ENCODE data around the gene LRRC74A. TPM values are rescaled to one million over a fixed set of nuclear protein-coding genes. Genes with fewer than 3 reads are reported as not detected.

The LRRC74A gene
- total and polyA plus RNA-seq, 8 donors = 0.07 TPM; not detected in 7

- no peak overlapping the region for H3K27ac ChIP-seq
- no peak for FAIRE-seq
Observed at GRCh38 chr14:76862546-76863282, 36.5 kb downstream of the LRRC74A start.

GRCh38 chr14:76863724-76864407 lies 37.7 kb downstream of the LRRC74A start:
- 53% methylated on average over 15 of the region's 15 CpGs for WGBS, 2 donors
- no peak overlapping the region for H3K27ac ChIP-seq
- H3K4me1 ChIP-seq = no peaks in the 10 kb centered on the region
- H3K36me3 ChIP-seq = no peaks in the 10 kb centered on the region
- peak overlapping the region in 1 of 4 donors; percentile 4 for H3K4me3 ChIP-seq
- FAIRE-seq = no peak
- H3K9me3 ChIP-seq = no peaks in the 10 kb centered on the region
- TF ChIP-seq CTCF (IDR thresholded peaks at IDR 0.05) = no peak
- no peak for DNase-seq
- intact Hi-C loops (cut with DNase I) = no loop called here
- no peaks in the 10 kb centered on the region for H3K27me3 ChIP-seq
- ATAC-seq = peak in 3 of 4 donors; percentile 64 to 78 (median 73)

More at GRCh38 chr14:76862546-76863282, 36.5 kb downstream of the LRRC74A start:
- 84% methylated on average over 10 of the region's 10 CpGs for WGBS, 2 donors
- Histone ChIP-seq H3K36me3 (no peaks in the 10 kb centered on the region), H3K4me3 (no peak overlapping the region), H3K9me3 (no peaks in the 10 kb centered on the region), H3K4me1 (no peaks in the 10 kb centered on the region), H3K27me3 (no peaks in the 10 kb centered on the region)
- intact Hi-C loops (cut with DNase I) = no loop called here
- DNase-seq = no peak
- TF ChIP-seq CTCF (IDR thresholded peaks at IDR 0.05) = no peak
- ATAC-seq = no peak

- ATAC-seq (no peak), FAIRE-seq (no peak), DNase-seq (no peak)
- intact Hi-C loops (cut with DNase I) = no loop called here
- Histone ChIP-seq H3K4me3 (no peak overlapping the region), H3K27ac (no peak overlapping the region), H3K4me1 (no peaks in the 10 kb centered on the region), H3K27me3 (no peaks in the 10 kb centered on the region), H3K36me3 (no peaks in the 10 kb centered on the region), H3K9me3 (no peaks in the 10 kb centered on the region)
- 67 to 71% methylated on average over 9 of the region's 9 CpGs for WGBS, 2 donors
- no peak for TF ChIP-seq CTCF (IDR thresholded peaks at IDR 0.05)
Observed at GRCh38 chr14:76866456-76866855, 40.2 kb downstream of the LRRC74A start.

- Histone ChIP-seq H3K27ac (no peak overlapping the region), H3K36me3 (no peaks in the 10 kb centered on the region), H3K4me3 (no peak overlapping the region), H3K27me3 (no peaks in the 10 kb centered on the region), H3K4me1 (no peaks in the 10 kb centered on the region), H3K9me3 (no peaks in the 10 kb centered on the region)
- 83 to 89% methylated on average over 24 to 25 of the region's 25 CpGs for whole genome bisulfite sequencing, 2 donors
- no peak for DNase-seq
- no peak for TF ChIP-seq CTCF (IDR thresholded peaks at IDR 0.05)
- peak in 2 of 4 donors; percentile 21 to 48 for ATAC-seq
- intact Hi-C loops (cut with DNase I) = no loop called here
- FAIRE-seq = no peak
Observed at GRCh38 chr14:76867516-76868453, 41.6 kb downstream of the LRRC74A start.

Data from pancreas (tissue), 10 donors.